ENCODE measurements around the gene ZNF668.

Gene ZNF668

DNA sequence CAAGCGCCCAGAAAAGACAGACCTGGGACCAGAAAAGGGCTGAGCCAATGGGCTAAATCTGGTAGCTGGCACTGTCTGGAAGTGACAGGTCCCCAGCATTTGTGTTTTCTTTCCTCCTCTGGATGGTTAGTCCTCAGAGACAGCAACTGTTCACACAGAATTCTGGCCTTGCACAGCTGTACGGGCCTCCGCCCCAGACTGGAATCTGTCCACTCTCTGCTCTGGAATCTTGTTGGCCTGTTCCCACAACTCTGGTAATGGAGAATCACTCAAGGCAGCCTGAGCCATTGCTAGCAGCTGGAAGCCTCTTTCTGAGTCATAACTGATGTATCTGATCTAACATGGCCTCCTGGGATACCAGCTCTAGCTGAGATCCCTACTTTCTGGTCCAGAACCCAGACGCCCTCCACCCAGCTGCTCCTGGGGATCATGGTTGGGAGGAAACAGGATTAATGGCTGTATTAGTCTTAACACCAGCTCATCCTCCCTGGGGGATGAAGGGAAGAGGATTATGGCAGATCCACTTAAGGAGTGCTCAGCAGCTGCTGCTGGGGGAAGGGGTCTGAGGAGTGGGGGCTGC, 9.1 kb downstream of the ZNF668 start:
- DNase-seq (ENCODE audit: low read depth) = no peak
- TF ChIP-seq, protein P1, sequence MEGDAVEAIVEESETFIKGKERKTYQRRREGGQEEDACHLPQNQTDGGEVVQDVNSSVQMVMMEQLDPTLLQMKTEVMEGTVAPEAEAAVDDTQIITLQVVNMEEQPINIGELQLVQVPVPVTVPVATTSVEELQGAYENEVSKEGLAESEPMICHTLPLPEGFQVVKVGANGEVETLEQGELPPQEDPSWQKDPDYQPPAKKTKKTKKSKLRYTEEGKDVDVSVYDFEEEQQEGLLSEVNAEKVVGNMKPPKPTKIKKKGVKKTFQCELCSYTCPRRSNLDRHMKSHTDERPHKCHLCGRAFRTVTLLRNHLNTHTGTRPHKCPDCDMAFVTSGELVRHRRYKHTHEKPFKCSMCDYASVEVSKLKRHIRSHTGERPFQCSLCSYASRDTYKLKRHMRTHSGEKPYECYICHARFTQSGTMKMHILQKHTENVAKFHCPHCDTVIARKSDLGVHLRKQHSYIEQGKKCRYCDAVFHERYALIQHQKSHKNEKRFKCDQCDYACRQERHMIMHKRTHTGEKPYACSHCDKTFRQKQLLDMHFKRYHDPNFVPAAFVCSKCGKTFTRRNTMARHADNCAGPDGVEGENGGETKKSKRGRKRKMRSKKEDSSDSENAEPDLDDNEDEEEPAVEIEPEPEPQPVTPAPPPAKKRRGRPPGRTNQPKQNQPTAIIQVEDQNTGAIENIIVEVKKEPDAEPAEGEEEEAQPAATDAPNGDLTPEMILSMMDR (IDR thresholded peaks at IDR 0.05; ENCODE audit: insufficient read depth, low read depth, low read length, missing control alignments) = no peak
- no peak overlapping the region for H3K4me3 ChIP-seq (ENCODE audit: low read depth, low read length)

DNA sequence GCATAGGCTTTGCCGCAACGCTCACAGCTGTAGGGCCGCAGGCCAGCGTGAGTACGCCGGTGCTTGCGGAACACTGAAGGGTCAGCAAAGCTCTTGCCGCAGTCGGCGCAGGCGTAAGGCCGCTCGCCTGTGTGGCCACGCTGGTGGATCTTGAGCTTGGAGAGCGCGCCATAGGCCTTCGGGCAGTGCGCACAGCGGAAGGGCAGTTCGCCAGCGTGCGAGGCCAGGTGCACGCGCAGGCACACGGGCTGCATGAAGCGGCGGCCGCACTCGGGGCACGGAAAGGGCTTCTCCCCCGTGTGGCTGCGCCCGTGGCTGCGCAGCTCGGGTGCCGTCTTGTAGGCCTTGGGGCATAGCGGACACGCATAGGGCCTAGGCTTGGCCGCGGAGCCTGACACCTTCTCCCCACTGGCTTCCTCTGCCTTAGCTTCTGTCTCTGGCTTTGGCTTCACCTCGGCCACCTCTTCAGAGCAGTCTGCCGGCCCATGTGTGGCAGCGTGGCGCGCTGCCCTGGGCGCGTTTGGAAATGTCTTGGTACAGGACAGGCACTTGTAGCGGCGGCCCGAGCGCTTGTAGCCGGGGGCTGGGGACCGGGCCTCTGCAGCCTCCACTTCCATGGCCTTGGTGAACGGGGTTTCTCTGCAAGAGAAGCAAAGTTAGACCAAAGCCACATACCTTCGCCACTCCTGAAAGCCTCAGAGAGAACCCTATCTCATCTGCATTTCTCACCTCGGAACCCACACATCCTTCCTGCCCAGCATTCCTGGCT, 10.0 kb downstream of the ZNF668 start:
- DNase-seq (ENCODE audit: low read depth) = no peak
- no peak overlapping the region for H3K4me3 ChIP-seq (ENCODE audit: low read depth, low read length)
- TF ChIP-seq, protein P1 (IDR thresholded peaks at IDR 0.05; ENCODE audit: insufficient read depth, low read depth, low read length, missing control alignments) = no peak

DNA sequence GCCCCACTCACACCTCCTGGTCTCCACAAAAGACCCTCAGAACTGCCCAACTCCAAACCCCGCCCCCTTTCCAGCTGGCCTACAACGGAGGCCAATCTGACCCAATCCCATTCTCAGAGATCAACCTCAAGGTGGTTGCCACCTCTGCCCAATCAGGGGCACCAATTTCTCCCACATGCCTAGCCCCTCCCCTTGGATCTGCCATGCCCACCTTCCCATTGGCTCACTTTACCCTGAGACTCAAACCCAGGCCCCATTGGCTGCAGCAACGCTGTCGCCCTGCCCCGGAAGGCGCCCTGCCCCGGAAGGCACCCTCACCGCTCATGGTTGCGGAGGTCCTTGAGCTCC, 10.6 kb downstream of the ZNF668 start:
- TF ChIP-seq, protein P1 (IDR thresholded peaks at IDR 0.05; ENCODE audit: insufficient read depth, low read depth, low read length, missing control alignments) = no peak
- DNase-seq (ENCODE audit: low read depth) = no peak

DNA sequence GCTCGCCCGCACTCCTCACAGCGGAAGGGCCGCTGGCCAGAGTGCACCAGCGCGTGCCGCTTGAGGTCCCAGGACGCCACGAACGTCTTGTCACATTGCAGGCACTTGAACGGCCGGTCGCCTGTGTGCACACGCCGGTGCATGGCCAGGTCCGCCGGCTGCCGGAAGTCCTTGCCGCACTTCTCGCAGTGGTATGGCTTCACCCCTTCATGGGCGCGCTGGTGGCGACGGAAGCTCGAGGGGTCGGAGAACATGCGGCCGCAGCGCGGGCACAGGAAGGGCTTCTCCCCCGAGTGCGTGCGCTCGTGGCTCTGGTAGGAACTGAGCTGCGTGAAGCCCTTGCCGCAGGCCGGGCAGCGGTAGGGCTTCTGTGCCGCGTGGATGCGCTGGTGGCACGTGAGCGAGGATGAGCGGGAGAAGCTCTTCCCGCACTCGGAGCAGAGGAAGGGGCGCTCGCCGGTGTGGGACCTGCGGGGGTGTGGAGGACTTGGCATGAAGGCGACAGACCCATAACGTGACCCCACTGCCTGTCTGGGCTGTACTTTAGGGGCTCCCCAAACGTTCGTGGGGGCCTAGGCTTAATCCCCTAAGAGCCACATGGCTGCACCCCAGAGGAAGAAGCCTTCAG, 12.1 kb downstream of the ZNF668 start:
- H3K4me3 ChIP-seq (ENCODE audit: low read depth, low read length) = no peak overlapping the region
- TF ChIP-seq, protein P1 (IDR thresholded peaks at IDR 0.05; ENCODE audit: insufficient read depth, low read depth, low read length, missing control alignments) = no peak

More for the DNA sequence above, 10.6 kb downstream of the ZNF668 start:
- H3K4me3 ChIP-seq (ENCODE audit: low read depth, low read length) = no peak overlapping the region

DNA sequence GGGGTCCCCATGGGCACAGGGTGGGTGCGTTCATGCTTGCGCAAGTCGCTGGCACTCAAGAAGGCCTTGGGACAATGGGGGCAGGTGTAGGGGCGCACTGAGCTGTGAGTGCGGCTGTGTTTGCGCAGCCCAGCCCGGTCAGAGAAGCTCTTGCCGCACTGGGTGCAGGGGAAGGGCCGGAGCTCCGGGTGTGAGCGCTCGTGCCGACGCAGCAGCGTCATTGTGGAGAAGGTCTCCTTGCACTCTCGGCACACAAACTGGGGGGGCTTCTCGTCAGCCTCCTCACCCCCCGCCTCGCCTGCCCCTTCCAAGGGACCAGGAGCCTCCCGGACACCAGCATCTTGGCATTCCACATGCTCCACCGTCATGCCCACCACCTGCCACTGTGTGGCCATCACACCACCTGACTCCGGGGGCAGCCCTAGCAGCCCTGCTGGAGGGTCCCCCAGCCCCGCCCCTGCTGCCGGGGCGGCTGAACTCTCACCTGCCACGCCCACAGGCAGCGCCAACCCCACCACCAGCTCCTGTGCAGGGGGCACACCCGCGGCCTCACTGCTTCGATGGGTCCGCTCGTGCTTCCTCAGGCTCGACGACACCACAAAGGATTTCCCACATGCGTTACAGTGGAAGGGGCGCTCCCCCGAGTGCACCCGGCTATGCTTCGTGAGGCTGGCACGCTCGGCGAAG, 12.8 kb downstream of the ZNF668 start:
- no peak for DNase-seq (ENCODE audit: low read depth)
- TF ChIP-seq, protein P1 (IDR thresholded peaks at IDR 0.05; ENCODE audit: insufficient read depth, low read depth, low read length, missing control alignments) = no peak

More for the DNA sequence above, 12.1 kb downstream of the ZNF668 start:
- no peak for DNase-seq (ENCODE audit: low read depth)

DNA sequence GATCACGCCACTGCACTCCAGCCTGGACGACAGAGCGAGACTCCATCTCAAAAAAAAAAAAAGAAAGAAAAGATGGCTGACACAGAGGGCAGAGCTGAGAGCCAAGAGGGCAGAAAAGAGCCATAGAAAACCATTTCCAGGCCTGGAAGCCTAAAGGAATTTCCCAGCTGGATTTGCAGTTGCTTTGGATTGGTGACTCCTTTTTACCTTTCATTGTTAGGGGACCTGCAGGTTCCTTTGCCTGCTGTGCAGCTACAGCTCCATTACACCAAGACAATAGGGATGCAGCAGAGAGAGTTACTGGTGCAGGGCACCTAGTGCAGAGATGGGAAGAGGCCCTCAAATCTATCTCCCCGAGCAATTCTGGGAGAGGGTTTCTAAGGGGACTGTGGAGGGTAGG, 18.4 kb downstream of the ZNF668 start:
- no peak overlapping the region for H3K4me3 ChIP-seq (ENCODE audit: low read depth, low read length)
- TF ChIP-seq, protein P1 (IDR thresholded peaks at IDR 0.05; ENCODE audit: insufficient read depth, low read depth, low read length, missing control alignments) = no peak
- DNase-seq (ENCODE audit: low read depth) = no peak

More for the DNA sequence above, 12.8 kb downstream of the ZNF668 start:
- H3K4me3 ChIP-seq (ENCODE audit: low read depth, low read length) = no peak overlapping the region
